Vagina (tissue), 2 donors: ENCODE measurements around the gene KRTAP15-1.

ENCODE experiments used
- CTCF ChIP-seq, 3 experiments: fragments of 450-650 bp in 2 of 3; fragments of 200-600 bp in 1 of 3; sonication (generic) in 1 of 3; IDR thresholded peaks; one replicate each; pipeline ENCODE4 v1.5.1; 2017 to 2019; ENCODE audit warnings: antibody characterized with exemption in 3 of 3, mild to moderate bottlenecking in 2 of 3, moderate library complexity in 2 of 3
- POLR2AphosphoS5 ChIP-seq, 2 donors: sonication (generic); formaldehyde crosslinking; IDR thresholded peaks; one replicate each; pipeline ENCODE4 v1.9.0; 2017; ENCODE audit warnings: antibody characterized with exemption in 2 of 2, mild to moderate bottlenecking in 2 of 2, low read depth in 1 of 2; ENCODE audit not compliant: insufficient read depth in 1 of 2

- TF ChIP-seq CTCF (IDR thresholded peaks at IDR 0.05) (no peak), POLR2AphosphoS5 (IDR thresholded peaks at IDR 0.05; ENCODE audit: insufficient read depth in 1 of 2, low read depth in 1 of 2) (no peak)
Observed at GRCh38 chr21:30395731-30396130, 44.3 kb upstream of the KRTAP15-1 start, which contains the start of gene KRTAP13-1.
